Prostate gland (tissue), 2 donors: ENCODE results near the gene RITA1.

ENCODE experiments used
- POLR2A ChIP-seq: fragments of 450-650 bp; IDR thresholded peaks from one replicate; pipeline ENCODE4 v1.6.1; 2016; ENCODE audit warnings: antibody characterized with exemption, mild to moderate bottlenecking
- POLR2AphosphoS5 ChIP-seq: sonication (generic); formaldehyde crosslinking; IDR thresholded peaks from one replicate; pipeline ENCODE4 v1.6.1; 2017; ENCODE audit warnings: antibody characterized with exemption
- TF ChIP-seq, protein P1 (sequence below), 4 experiments: fragments of 200-600 bp in 2 of 4; fragments of 450-650 bp in 2 of 4; sonication (generic) in 2 of 4; IDR thresholded peaks; 1 replicate in 3 of 4; 2 replicates in 1 of 4; pipeline ENCODE4 v1.5.1; 2016 to 2019; ENCODE audit warnings: antibody characterized with exemption in 4 of 4, mild to moderate bottlenecking in 2 of 4, moderate library complexity in 2 of 4

DNA sequence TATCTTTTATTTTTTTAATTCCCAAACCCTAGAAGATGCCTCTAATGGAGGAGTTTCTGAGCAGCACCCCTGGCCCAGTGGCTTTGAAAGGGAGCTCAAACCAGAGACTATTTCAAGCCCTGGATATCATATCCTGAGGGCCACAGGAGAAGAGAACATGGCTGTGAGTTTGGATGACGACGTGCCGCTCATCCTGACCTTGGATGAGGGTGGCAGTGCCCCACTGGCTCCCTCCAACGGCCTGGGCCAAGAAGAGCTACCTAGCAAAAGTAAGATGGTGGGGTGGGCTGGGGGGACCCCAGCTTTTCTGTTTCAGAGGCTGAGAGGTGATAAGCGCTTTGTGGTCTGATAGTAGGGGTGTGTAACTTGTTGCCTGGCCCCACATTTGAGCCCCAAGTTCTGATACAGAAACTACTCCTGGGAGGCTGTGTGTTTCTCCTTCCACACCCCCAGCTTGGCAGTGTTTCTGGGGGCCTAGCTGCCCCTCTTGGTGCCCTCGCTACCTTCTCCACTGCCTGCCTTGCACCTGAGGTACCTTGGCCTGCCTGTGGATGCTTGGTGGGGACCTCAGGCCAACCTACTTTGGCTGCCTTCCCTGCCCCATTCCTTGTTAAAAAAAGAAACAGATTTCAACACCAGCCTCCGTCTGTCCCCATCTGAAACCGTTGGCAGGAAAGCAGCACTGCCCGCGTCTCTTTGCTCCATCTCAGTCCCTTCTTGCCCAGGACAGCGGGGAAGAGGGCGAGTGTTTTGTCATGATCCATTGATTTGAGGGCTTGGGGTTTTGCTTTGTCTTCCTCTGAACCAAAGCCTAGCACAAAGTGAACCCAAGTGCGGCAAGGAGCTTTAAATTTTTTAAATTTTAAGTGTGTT lies 41.4 kb downstream of the RITA1 start:
- TF ChIP-seq, protein P1, sequence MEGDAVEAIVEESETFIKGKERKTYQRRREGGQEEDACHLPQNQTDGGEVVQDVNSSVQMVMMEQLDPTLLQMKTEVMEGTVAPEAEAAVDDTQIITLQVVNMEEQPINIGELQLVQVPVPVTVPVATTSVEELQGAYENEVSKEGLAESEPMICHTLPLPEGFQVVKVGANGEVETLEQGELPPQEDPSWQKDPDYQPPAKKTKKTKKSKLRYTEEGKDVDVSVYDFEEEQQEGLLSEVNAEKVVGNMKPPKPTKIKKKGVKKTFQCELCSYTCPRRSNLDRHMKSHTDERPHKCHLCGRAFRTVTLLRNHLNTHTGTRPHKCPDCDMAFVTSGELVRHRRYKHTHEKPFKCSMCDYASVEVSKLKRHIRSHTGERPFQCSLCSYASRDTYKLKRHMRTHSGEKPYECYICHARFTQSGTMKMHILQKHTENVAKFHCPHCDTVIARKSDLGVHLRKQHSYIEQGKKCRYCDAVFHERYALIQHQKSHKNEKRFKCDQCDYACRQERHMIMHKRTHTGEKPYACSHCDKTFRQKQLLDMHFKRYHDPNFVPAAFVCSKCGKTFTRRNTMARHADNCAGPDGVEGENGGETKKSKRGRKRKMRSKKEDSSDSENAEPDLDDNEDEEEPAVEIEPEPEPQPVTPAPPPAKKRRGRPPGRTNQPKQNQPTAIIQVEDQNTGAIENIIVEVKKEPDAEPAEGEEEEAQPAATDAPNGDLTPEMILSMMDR (IDR thresholded peaks at IDR 0.05), result no peak
- TF ChIP-seq POLR2A (no peak), POLR2AphosphoS5 (no peak)
